ENCODE results near the gene GTF2F2.
A peak's percentile ranks its signal among the peaks of the same experiment; 100 is the strongest.

GTF2F2 gene

GRCh38 chr13:45142440-45143345 is 22.4 kb downstream of the GTF2F2 start:
- TF ChIP-seq CTCF (IDR thresholded peaks at IDR 0.05; ENCODE audit: low read depth, low read length), result no peak
- DNase-seq (ENCODE audit: extremely low read depth, low read depth), result no peak

- no peak for TF ChIP-seq CTCF (IDR thresholded peaks at IDR 0.05; ENCODE audit: low read depth, low read length)
- no peak for DNase-seq (ENCODE audit: extremely low read depth, low read depth)
Observed at GRCh38 chr13:45143346-45143751, 23.0 kb downstream of the GTF2F2 start.

- no peak for DNase-seq (ENCODE audit: extremely low read depth, low read depth)
- TF ChIP-seq CTCF (IDR thresholded peaks at IDR 0.05; ENCODE audit: low read depth, low read length), result no peak
Observed at GRCh38 chr13:45149964-45150363, 29.7 kb downstream of the GTF2F2 start.

- no peak for DNase-seq (ENCODE audit: extremely low read depth, low read depth)
- no peak for TF ChIP-seq CTCF (IDR thresholded peaks at IDR 0.05; ENCODE audit: low read depth, low read length)
Observed at GRCh38 chr13:45156565-45157361, 36.5 kb downstream of the GTF2F2 start.

- DNase-seq (ENCODE audit: extremely low read depth, low read depth), result no peak
- TF ChIP-seq CTCF (IDR thresholded peaks at IDR 0.05; ENCODE audit: low read depth, low read length), result no peak
Observed at GRCh38 chr13:45162194-45162593, 41.9 kb downstream of the GTF2F2 start.

GRCh38 chr13:45162821-45163220 is 42.5 kb downstream of the GTF2F2 start:
- DNase-seq (ENCODE audit: extremely low read depth, low read depth), result peak; percentile 43

More at GRCh38 chr13:45162821-45163220, 42.5 kb downstream of the GTF2F2 start:
- TF ChIP-seq CTCF (IDR thresholded peaks at IDR 0.05; ENCODE audit: low read depth, low read length), result no peak
